GM21717 (cell line): Measurements from ENCODE around the gene REST.
"Not testable (repeated sequence)": the region's sequence is repeated elsewhere in the genome, so short reads cannot be mapped to it uniquely, and the experiment has no call there.

Source experiments
- ATAC-seq: cut with Tn5 transposase; IDR thresholded peaks from one replicate; pipeline ENCODE4 v1.9.1; 2021; ENCODE audit warnings: mild to moderate bottlenecking, moderate library complexity; ENCODE audit not compliant: unreplicated experiment

The REST gene

GRCh38 chr4:56907489-56908205 is at the start of gene REST:
TSS of gene REST (plus strand) at chr4:56907900. CDS start at chr4:56910639, 2,739 bp downstream.
- ATAC-seq: peak; percentile 42

- peak; percentile 49 for ATAC-seq
These were observed 47.9 kb upstream of the REST start for GRCh38 chr4:56859841-56860240.

GRCh38 chr4:56860781-56861180 is 46.9 kb upstream of the REST start:
- no peak for ATAC-seq

GRCh38 chr4:56861360-56861759 is 46.3 kb upstream of the REST start:
- no peak for ATAC-seq

GRCh38 chr4:56863441-56864139 is 44.1 kb upstream of the REST start:
- ATAC-seq: no peak

- no peak for ATAC-seq
These were observed 36.8 kb upstream of the REST start for GRCh38 chr4:56870946-56871345.

GRCh38 chr4:56871371-56871866 is 36.3 kb upstream of the REST start:
- no peak for ATAC-seq

- ATAC-seq: no peak
These were observed 33.5 kb upstream of the REST start for GRCh38 chr4:56874166-56874565.

- no peak for ATAC-seq
These were observed 32.8 kb upstream of the REST start for GRCh38 chr4:56874923-56875322.

GRCh38 chr4:56876264-56876663 is 31.4 kb upstream of the REST start:
- ATAC-seq: no peak

- ATAC-seq: no peak
These were observed 27.7 kb upstream of the REST start for GRCh38 chr4:56879996-56880395.

GRCh38 chr4:56880572-56880971 is 27.1 kb upstream of the REST start:
- ATAC-seq: no peak

- not testable (repeated sequence) for ATAC-seq
These were observed 23.2 kb upstream of the REST start for GRCh38 chr4:56884511-56884910.

GRCh38 chr4:56892691-56893090 is 15.0 kb upstream of the REST start:
- ATAC-seq: no peak

GRCh38 chr4:56897842-56898241 is 9.9 kb upstream of the REST start:
- ATAC-seq: not testable (repeated sequence)

- ATAC-seq: not testable (repeated sequence)
These were observed 7.5 kb upstream of the REST start for GRCh38 chr4:56900186-56900585.

- no peak for ATAC-seq
These were observed 5.0 kb upstream of the REST start for GRCh38 chr4:56902703-56903102.

- no peak for ATAC-seq
These were observed 1.9 kb upstream of the REST start for GRCh38 chr4:56905796-56906195.

GRCh38 chr4:56906489-56907393 is 959 bp upstream of the REST start:
- ATAC-seq: no peak

GRCh38 chr4:56908206-56909085 is 746 bp downstream of the REST start:
- ATAC-seq: peak; percentile 73
